Thyroid gland (tissue), 4 donors: ENCODE measurements around the gene EXOC7. TPM values are rescaled to one million over a fixed set of nuclear protein-coding genes. Genes with fewer than 3 reads are reported as not detected.

Experiments
- DNase-seq, 2 donors: peaks; one replicate each; pipeline ENCODE4 v3.0.0-alpha.2; 2019
- H3K27ac ChIP-seq, 3 donors: fragments of 200-600 bp; sonication (generic); 1 replicate in 2 of 3; 2 replicates in 1 of 3; pipeline ENCODE4 v1.5.1; 2016 to 2019; ENCODE audit warnings: mild to moderate bottlenecking in 1 of 3, moderate library complexity in 1 of 3
- H3K27me3 ChIP-seq: fragments of 200-600 bp; sonication (generic); one replicate; pipeline ENCODE4 v1.5.1; 2019
- H3K36me3 ChIP-seq, 2 donors: fragments of 200-600 bp; sonication (generic); one replicate each; pipeline ENCODE4 v1.5.1; 2016 to 2019
- H3K4me1 ChIP-seq, 2 donors: fragments of 200-600 bp; sonication (generic); one replicate each; pipeline ENCODE4 v1.5.1; 2017 to 2019
- H3K4me3 ChIP-seq, 3 donors: fragments of 200-600 bp; sonication (generic); replicated peaks in 1 of 3; 1 replicate in 2 of 3; 2 replicates in 1 of 3; pipeline ENCODE4 v1.5.1; 2016; ENCODE audit warnings: mild to moderate bottlenecking in 1 of 3
- H3K9me3 ChIP-seq: fragments of 200-600 bp; sonication (generic); one replicate; pipeline ENCODE4 v1.5.1; 2017
- CTCF ChIP-seq, 6 experiments: fragments of 200-600 bp in 3 of 6; fragments of 450-650 bp in 3 of 6; sonication (generic) in 3 of 6; IDR thresholded peaks; one replicate each; pipeline ENCODE4 v1.5.1; 2016 to 2019; ENCODE audit warnings: antibody characterized with exemption in 6 of 6, mild to moderate bottlenecking in 2 of 6, inconsistent platforms in 1 of 6, moderate library complexity in 1 of 6
- POLR2A ChIP-seq, 2 donors: fragments of 450-650 bp; IDR thresholded peaks; one replicate each; pipeline ENCODE4 v1.6.1; 2017; ENCODE audit warnings: antibody characterized with exemption in 2 of 2, mild to moderate bottlenecking in 2 of 2, moderate library complexity in 1 of 2
- WGBS, 2 donors: methylation state at CpG; one replicate each; pipeline ENCODE4 v1.1.5; 2017; 5-methylcytosine and 5-hydroxymethylcytosine counted together
- intact Hi-C: fragments of 100-400 bp; cut with DNase I; formaldehyde crosslinking; loops from one replicate; pipeline ENCODE4 v1.15.1; 2023
- total RNA-seq, 4 donors: library from RNA; depleted of rRNA; stranded (reverse); fragments of >200 nt; gene quantifications; one replicate each; pipeline ENCODE4 v1.2.3, GENCODE V29; 2016

Gene EXOC7
- total RNA-seq, 4 donors from 2014 or later = 97.8 to 131 (median 115) TPM

- Histone ChIP-seq H3K27ac (no peak overlapping the region), H3K4me3 (no peak overlapping the region), H3K27me3 (no peaks in the 10 kb centered on the region), H3K4me1 (peaks cover 7 to 12% of the 10 kb centered on the region in 2 donors), H3K36me3 (no peaks in the 10 kb centered on the region), H3K9me3 (no peaks in the 10 kb centered on the region)
- DNase-seq = no peak
- WGBS, 2 donors = 80% methylated on average over 21 of the region's 21 CpGs
- intact Hi-C loops = no loop called here
- TF ChIP-seq CTCF (IDR thresholded peaks at IDR 0.05) = no peak
These were observed 27.6 kb upstream of the EXOC7 start for GRCh38 chr17:76131051-76131691.

GRCh38 chr17:76130473-76130872 lies 26.9 kb upstream of the EXOC7 start:
- TF ChIP-seq CTCF (IDR thresholded peaks at IDR 0.05) (no peak), POLR2A (IDR thresholded peaks at IDR 0.05) (no peak)
- Histone ChIP-seq H3K27me3 (no peaks in the 10 kb centered on the region), H3K36me3 (no peaks in the 10 kb centered on the region), H3K9me3 (no peaks in the 10 kb centered on the region), H3K4me1 (peaks cover 7 to 12% of the 10 kb centered on the region in 2 donors), H3K27ac (no peak overlapping the region), H3K4me3 (no peak overlapping the region)
- WGBS, 2 donors = 68 to 71% methylated on average over 13 of the region's 13 CpGs
- no peak for DNase-seq
- intact Hi-C loops = no loop called here

- TF ChIP-seq CTCF (IDR thresholded peaks at IDR 0.05) = no peak
- no peak for TF ChIP-seq POLR2A (IDR thresholded peaks at IDR 0.05)
- Histone ChIP-seq H3K27ac (no peak overlapping the region), H3K36me3 (no peaks in the 10 kb centered on the region), H3K27me3 (no peaks in the 10 kb centered on the region), H3K4me3 (no peak overlapping the region), H3K4me1 (peaks cover 0 to 7% of the 10 kb centered on the region in 2 donors), H3K9me3 (no peaks in the 10 kb centered on the region)
- 81 to 88% methylated on average over 1 of the region's 1 CpG for WGBS, 2 donors
- DNase-seq = no peak
- intact Hi-C loops = loop anchor here (10.0 kb wide), 1 partner anchor 279 kb away; no protein-coding TSS in a partner anchor
These were observed 22.3 kb upstream of the EXOC7 start for GRCh38 chr17:76125922-76126321.

GRCh38 chr17:76125391-76125675 lies 21.7 kb upstream of the EXOC7 start:
- Histone ChIP-seq H3K27ac (no peak overlapping the region), H3K27me3 (no peaks in the 10 kb centered on the region), H3K4me1 (peaks cover 0 to 7% of the 10 kb centered on the region in 2 donors), H3K4me3 (no peak overlapping the region), H3K9me3 (no peaks in the 10 kb centered on the region), H3K36me3 (no peaks in the 10 kb centered on the region)
- no peak for TF ChIP-seq POLR2A (IDR thresholded peaks at IDR 0.05)
- TF ChIP-seq CTCF (IDR thresholded peaks at IDR 0.05) = no peak
- 59 to 77% methylated on average over 5 of the region's 5 CpGs for WGBS, 2 donors
- DNase-seq = no peak
- intact Hi-C loops = loop anchor here (10.0 kb wide), 1 partner anchor 279 kb away; no protein-coding TSS in a partner anchor

GRCh38 chr17:76124582-76125390 lies 21.2 kb upstream of the EXOC7 start:
- no peak overlapping the region for H3K4me3 ChIP-seq
- no peaks in the 10 kb centered on the region for H3K27me3 ChIP-seq
- intact Hi-C loops = loop anchor here (5.0 to 10.0 kb wide), 2 partner anchors 58 to 280 kb away; no protein-coding TSS in a partner anchor
- peaks cover 0 to 7% of the 10 kb centered on the region in 2 donors for H3K4me1 ChIP-seq
- no peak overlapping the region for H3K27ac ChIP-seq
- H3K36me3 ChIP-seq = no peaks in the 10 kb centered on the region
- no peaks in the 10 kb centered on the region for H3K9me3 ChIP-seq
- 82 to 85% methylated on average over 17 to 22 of the region's 22 CpGs for WGBS, 2 donors
- no peak for DNase-seq
- TF ChIP-seq CTCF (IDR thresholded peaks at IDR 0.05) (no peak), POLR2A (IDR thresholded peaks at IDR 0.05) (no peak)
